A673 (cell line): ENCODE data around the gene PPP1R13L. TPM values are rescaled to one million over a fixed set of nuclear protein-coding genes. Genes with fewer than 3 reads are reported as not detected.

Source experiments
- BruUV-seq: library from RNA; stranded (reverse); fragments of 400-500 nt; replicated peaks from 2 replicates; lab custom pipeline; 2021; lab: Mats Ljungman, UMichigan
- CTCF ChIA-PET: fragments of 300-600 bp; sonication (Branson Sonifier 250); formaldehyde crosslinking; loops from one replicate; lab custom pipeline; 2022; ENCODE audit warnings: antibody characterized with exemption; lab: Charles Lee
- POLR2A ChIA-PET: fragments of 300-600 bp; sonication (Branson Sonifier 250); formaldehyde crosslinking; loops from one replicate; lab custom pipeline; 2022; ENCODE audit warnings: antibody characterized with exemption; ENCODE audit not compliant: low non-redundant PET; lab: Charles Lee
- DNase-seq: peaks from one replicate; pipeline ENCODE4 v3.0.0-alpha.2; 2015; ENCODE audit warnings: low spot score
- H3K27ac ChIP-seq: fragments of 200-600 bp; sonication (generic); 2 replicates; pipeline ENCODE4 v1.5.1; 2016; ENCODE audit warnings: mixed run types, low read depth, mild to moderate bottlenecking, mixed read lengths, antibody characterized with exemption, low read length; ENCODE audit not compliant: poor library complexity, severe bottlenecking
- H3K27me3 ChIP-seq: fragments of 200-600 bp; sonication (generic); replicated peaks from 2 replicates; pipeline ENCODE4 v1.6.1; 2017; ENCODE audit warnings: mixed run types, low read depth, mild to moderate bottlenecking, mixed read lengths, antibody characterized with exemption, low read length; ENCODE audit not compliant: insufficient read depth, poor library complexity
- H3K36me3 ChIP-seq: fragments of 200-600 bp; sonication (generic); 2 replicates; pipeline ENCODE4 v1.6.1; 2016; ENCODE audit warnings: mixed run types, mild to moderate bottlenecking, mixed read lengths, antibody characterized with exemption, low read length; ENCODE audit not compliant: insufficient read depth, poor library complexity, severe bottlenecking
- H3K4me1 ChIP-seq: fragments of 200-600 bp; sonication (generic); 2 replicates; pipeline ENCODE4 v1.6.1; 2017; ENCODE audit warnings: mixed run types, mild to moderate bottlenecking, mixed read lengths, antibody characterized with exemption, low read length; ENCODE audit not compliant: insufficient read depth, poor library complexity, severe bottlenecking
- H3K4me3 ChIP-seq: fragments of 200-600 bp; sonication (generic); 2 replicates; pipeline ENCODE4 v1.5.1; 2016; ENCODE audit warnings: low read depth, mixed run types, mild to moderate bottlenecking, mixed read lengths, low read length; ENCODE audit not compliant: poor library complexity, severe bottlenecking
- H3K9me3 ChIP-seq: fragments of 200-600 bp; sonication (generic); 2 replicates; pipeline ENCODE4 v1.6.1; 2016; ENCODE audit warnings: mixed run types, low read depth, mild to moderate bottlenecking, mixed read lengths, antibody characterized with exemption, low read length; ENCODE audit not compliant: poor library complexity, severe bottlenecking
- EZH2 ChIP-seq: fragments of 200-600 bp; sonication (generic); IDR thresholded peaks from 2 replicates; pipeline ENCODE4 v1.6.1; 2017; ENCODE audit warnings: borderline replicate concordance, low read depth, mild to moderate bottlenecking, mixed read lengths, antibody characterized with exemption, low read length; ENCODE audit not compliant: poor library complexity, severe bottlenecking
- intact Hi-C: fragments of 100-400 bp; cut with micrococcal nuclease; formaldehyde crosslinking; loops from one replicate; pipeline ENCODE4 v1.10.0; 2022; ENCODE audit not compliant: unreplicated experiment
- total RNA-seq: library from RNA; stranded (reverse); gene quantifications from 2 replicates; pipeline ENCODE4 v1.2.3, GENCODE V29; 2021
- TF ChIP-seq, protein P1 (sequence below): fragments of 300-800, 200-600 bp; sonication (generic); conservative IDR thresholded peaks from 2 replicates; pipeline ENCODE4 v1.5.1; 2017; ENCODE audit warnings: low read depth, mild to moderate bottlenecking, antibody characterized with exemption, low read length, moderate library complexity, mixed read lengths

PPP1R13L gene
- total RNA-seq, 1 experiment from 2014 or later = 5.5 TPM

DNA sequence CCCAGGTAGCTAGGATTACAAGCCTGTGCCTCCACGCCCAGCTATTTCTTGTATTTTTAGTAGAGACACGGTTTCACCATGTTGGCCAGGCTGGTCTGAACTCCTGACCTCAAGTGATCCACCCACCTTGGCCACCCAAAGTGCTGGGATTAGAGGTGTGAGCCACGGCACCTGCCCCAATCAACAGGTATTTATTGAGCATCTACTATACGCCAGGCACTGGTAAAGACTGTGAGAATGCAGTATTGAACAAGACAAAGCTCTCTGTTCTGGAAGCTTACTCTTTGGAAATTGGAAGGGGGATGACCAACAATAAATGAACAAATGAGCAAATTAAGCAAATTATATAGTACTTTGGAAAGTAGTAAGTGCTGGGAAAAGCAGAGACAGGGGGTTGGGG lies 40.3 kb upstream of the PPP1R13L start:
- Histone ChIP-seq H3K4me3 (no peak overlapping the region), H3K27me3 (no peaks in the 10 kb centered on the region), H3K36me3 (no peaks in the 10 kb centered on the region), H3K27ac (no peak overlapping the region), H3K9me3 (no peaks in the 10 kb centered on the region), H3K4me1 (peaks cover 21% of the 10 kb centered on the region)
- ChIA-PET CTCF (interaction anchor here (0.6 kb wide), 1 partner anchor 194 kb away, joined by 3 read pairs; the partner anchor contains the start of gene EML2), POLR2A (interaction anchor here (0.6 to 0.7 kb wide), 2 partner anchors 22 to 1888 kb away, joined by 3 to 6 read pairs; no protein-coding TSS in a partner anchor)
- TF ChIP-seq, protein P1, sequence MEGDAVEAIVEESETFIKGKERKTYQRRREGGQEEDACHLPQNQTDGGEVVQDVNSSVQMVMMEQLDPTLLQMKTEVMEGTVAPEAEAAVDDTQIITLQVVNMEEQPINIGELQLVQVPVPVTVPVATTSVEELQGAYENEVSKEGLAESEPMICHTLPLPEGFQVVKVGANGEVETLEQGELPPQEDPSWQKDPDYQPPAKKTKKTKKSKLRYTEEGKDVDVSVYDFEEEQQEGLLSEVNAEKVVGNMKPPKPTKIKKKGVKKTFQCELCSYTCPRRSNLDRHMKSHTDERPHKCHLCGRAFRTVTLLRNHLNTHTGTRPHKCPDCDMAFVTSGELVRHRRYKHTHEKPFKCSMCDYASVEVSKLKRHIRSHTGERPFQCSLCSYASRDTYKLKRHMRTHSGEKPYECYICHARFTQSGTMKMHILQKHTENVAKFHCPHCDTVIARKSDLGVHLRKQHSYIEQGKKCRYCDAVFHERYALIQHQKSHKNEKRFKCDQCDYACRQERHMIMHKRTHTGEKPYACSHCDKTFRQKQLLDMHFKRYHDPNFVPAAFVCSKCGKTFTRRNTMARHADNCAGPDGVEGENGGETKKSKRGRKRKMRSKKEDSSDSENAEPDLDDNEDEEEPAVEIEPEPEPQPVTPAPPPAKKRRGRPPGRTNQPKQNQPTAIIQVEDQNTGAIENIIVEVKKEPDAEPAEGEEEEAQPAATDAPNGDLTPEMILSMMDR = no peak
- no peak for TF ChIP-seq EZH2
- no TSS peak for BruUV-seq
- intact Hi-C loops = no loop called here
- DNase-seq = no peak

DNA sequence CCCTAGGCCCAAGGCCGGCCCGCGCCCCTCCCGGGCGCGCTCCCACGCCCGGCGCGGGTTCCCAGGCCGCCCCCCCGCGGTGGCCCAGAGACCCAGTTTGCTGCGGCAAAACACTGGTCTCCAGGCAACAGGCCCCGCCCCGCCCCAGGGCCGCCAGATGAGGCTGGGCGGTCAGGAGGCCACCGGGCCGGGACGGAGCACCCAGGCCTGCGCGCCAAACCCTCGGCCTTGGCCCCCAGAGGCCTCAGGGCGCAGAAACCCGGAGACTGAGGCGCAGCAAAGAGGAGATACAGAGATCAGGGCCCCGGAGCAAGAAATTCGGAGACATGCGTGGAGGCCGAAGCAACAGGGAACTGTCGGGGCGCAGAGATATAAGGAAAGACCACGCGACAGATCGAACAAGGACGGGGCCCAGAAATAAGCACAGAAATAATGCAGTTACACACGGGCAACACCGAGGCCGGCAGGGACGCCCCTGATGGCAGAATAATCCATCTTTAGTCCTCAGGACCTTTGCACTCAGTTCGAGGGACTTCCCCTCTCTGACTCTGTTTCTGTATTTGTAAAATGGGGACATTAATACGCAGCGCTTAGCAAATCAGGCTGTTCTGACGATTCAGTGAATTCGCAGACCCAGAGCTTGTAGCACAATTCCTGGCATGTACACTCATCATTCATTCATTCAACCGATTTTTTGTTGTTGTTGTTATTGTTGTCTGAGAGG lies 39.6 kb upstream of the PPP1R13L start:
- H3K27ac ChIP-seq = peak overlapping the region; percentile 63
- ChIA-PET POLR2A (interaction anchor here (0.6 to 0.7 kb wide), 2 partner anchors 22 to 1887 kb away, joined by 3 to 6 read pairs; no protein-coding TSS in a partner anchor), CTCF (no interaction called here)
- H3K4me3 ChIP-seq = no peak overlapping the region
- no peaks in the 10 kb centered on the region for H3K9me3 ChIP-seq
- peak; percentile 48 for DNase-seq
- H3K27me3 ChIP-seq = no peaks in the 10 kb centered on the region
- peaks cover 18% of the 10 kb centered on the region for H3K4me1 ChIP-seq
- intact Hi-C loops = no loop called here
- TF ChIP-seq EZH2 = no peak
- TF ChIP-seq, protein P1 = no peak
- H3K36me3 ChIP-seq = no peaks in the 10 kb centered on the region
- TSS peak; percentile 28 for BruUV-seq

DNA sequence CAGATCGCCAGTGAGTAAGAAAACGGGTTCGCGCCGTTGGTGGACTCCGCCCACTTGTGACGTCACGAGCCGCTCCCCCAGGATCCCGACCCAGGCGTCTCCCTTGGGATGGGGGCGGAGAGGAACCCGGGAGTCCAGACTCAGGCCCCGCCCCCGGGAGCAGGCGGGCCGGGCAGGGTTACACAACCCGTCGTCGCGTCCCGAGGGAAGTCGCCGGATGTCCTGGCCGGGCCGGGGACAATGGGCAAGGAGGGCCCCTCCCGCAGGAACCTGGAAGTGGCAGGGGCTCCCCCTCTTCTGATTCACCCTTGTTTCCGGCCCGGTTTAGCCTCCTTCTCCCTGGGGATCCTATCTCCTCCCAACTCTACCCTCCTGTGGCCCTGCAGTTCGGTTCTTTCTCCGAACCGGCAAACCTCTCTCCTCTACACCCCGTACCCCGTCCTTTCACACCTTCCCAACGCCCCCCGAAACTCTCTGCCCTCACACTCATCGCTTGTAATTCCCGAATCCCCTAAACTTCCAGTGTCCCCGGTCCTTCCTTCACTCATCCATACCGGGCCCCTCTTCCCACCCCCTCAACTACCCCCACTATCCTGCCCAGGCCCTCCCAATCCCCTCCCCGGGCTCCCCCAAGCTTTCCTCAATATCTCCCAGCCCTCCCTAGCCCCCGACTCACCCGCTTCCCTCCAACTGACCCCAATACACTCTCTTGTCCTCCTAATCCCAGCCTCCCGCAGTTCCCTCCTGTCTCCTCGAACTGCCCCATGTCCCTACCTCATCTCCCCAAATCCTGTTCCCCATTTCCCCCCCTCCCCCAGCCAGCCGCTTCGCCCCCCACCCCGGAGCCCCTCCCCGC lies 38.8 kb upstream of the PPP1R13L start:
- CTCF ChIA-PET = interaction anchor here (0.6 kb wide), 1 partner anchor 34 kb away, joined by 13 read pairs; no protein-coding TSS in a partner anchor
- Histone ChIP-seq H3K27me3 (no peaks in the 10 kb centered on the region), H3K9me3 (no peaks in the 10 kb centered on the region), H3K36me3 (no peaks in the 10 kb centered on the region), H3K4me1 (peaks cover 18% of the 10 kb centered on the region), H3K27ac (peak overlapping the region; percentile 88), H3K4me3 (peak overlapping the region; percentile 47)
- DNase-seq = peak; percentile 96
- BruUV-seq = no TSS peak
- intact Hi-C loops = no loop called here
- POLR2A ChIA-PET = no interaction called here
- TF ChIP-seq, protein P1 = no peak
- no peak for TF ChIP-seq EZH2
